Measurements from ENCODE around the gene DEPDC5.
A peak's percentile ranks its signal among the peaks of the same experiment; 100 is the strongest.

The DEPDC5 gene

DNA sequence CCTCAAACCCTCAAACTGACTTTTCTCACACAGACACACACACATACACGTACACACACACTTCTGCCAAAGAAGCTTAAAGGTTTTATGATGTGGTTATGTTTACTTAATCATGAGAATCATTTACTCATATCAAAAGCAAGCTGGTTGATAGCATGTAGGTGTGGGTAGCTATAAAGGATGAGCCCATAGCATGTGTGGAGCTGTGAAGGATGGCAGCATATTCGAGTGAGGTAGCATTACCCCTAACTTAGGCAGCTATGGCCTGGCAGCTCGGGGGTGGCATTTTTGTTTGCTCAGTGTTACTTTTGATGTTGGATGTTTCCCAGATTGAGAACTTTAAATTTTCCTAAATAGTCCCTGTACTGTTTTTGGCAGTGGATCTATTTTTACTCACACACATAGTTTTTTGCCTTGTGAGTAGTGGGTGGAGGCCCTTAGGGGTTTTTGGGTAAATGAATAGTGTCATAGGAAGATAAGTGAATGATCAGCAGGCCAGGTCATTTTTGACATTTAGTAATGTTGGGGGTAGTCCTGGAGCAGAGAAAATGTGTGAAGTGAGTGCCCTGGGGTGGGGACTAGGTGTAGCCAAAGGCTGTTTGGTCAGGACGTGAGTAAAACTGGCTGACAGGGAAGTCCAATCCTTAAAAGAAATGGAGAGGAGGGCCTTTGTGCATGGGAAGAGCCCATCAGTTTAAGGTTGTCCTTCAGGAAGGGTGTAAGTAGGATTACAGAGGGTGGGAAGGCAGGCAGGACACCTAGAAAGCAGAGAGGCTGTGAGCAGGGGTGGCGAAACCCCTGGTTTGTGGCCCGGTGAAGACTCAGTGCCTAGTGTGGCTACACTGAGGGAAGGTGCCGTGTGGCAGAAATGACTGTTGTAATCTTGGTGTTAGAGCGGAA lies 197.6 kb downstream of the DEPDC5 start:
- Histone ChIP-seq H3K36me3 (peaks cover 6 to 11% (median 6%) of the 10 kb centered on the region in 3 donors), H3K27me3 (no peaks in the 10 kb centered on the region), H3K4me3 (peak overlapping the region in 1 of 2 donors; percentile 0), H3K27ac (peak overlapping the region; percentile 81 to 99), H3K9me3 (no peaks in the 10 kb centered on the region), H3K4me1 (peaks cover 0 to 93% (median 67%) of the 10 kb centered on the region in 4 donors)
- intact Hi-C loops (cut with DNase I; ENCODE audit: low total_unique reads) = no loop called here
- TF ChIP-seq, protein P1, sequence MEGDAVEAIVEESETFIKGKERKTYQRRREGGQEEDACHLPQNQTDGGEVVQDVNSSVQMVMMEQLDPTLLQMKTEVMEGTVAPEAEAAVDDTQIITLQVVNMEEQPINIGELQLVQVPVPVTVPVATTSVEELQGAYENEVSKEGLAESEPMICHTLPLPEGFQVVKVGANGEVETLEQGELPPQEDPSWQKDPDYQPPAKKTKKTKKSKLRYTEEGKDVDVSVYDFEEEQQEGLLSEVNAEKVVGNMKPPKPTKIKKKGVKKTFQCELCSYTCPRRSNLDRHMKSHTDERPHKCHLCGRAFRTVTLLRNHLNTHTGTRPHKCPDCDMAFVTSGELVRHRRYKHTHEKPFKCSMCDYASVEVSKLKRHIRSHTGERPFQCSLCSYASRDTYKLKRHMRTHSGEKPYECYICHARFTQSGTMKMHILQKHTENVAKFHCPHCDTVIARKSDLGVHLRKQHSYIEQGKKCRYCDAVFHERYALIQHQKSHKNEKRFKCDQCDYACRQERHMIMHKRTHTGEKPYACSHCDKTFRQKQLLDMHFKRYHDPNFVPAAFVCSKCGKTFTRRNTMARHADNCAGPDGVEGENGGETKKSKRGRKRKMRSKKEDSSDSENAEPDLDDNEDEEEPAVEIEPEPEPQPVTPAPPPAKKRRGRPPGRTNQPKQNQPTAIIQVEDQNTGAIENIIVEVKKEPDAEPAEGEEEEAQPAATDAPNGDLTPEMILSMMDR (IDR thresholded peaks at IDR 0.05) = no peak
- DNase-seq = no peak

DNA sequence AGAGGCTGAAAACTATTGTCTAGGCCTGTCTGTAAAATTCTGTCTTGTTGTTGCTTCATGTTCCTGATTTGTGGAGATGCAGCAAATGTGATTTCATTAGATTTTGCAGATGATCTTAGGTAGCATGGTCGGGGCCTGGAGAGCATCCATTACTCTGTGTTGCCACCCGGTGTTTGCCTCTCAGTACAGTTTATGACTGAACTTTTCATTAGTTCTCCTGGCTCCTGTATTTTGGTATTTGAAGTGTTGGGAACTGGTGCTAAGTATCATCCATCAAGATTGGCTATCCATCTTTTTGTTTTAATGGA lies 198.2 kb downstream of the DEPDC5 start:
- Histone ChIP-seq H3K4me3 (no peak overlapping the region), H3K9me3 (no peaks in the 10 kb centered on the region), H3K36me3 (peaks cover 12 to 17% (median 12%) of the 10 kb centered on the region in 3 donors), H3K27ac (peak overlapping the region; percentile 81 to 99), H3K27me3 (no peaks in the 10 kb centered on the region), H3K4me1 (peaks cover 0 to 87% (median 63%) of the 10 kb centered on the region in 4 donors)
- intact Hi-C loops (cut with DNase I; ENCODE audit: low total_unique reads) = no loop called here
- no peak for DNase-seq
- TF ChIP-seq, protein P1 (IDR thresholded peaks at IDR 0.05) = no peak

- Histone ChIP-seq H3K27me3 (no peaks in the 10 kb centered on the region), H3K4me1 (peaks cover 0 to 83% (median 59%) of the 10 kb centered on the region in 4 donors), H3K36me3 (peaks cover 16 to 21% (median 16%) of the 10 kb centered on the region in 3 donors), H3K4me3 (no peak overlapping the region), H3K9me3 (no peaks in the 10 kb centered on the region), H3K27ac (peak overlapping the region; percentile 81 to 99)
- no peak for DNase-seq
- TF ChIP-seq, protein P1 (IDR thresholded peaks at IDR 0.05) = no peak
- intact Hi-C loops (cut with DNase I; ENCODE audit: low total_unique reads) = no loop called here
Measured at GRCh38 chr22:31952472-31952871, 198.7 kb downstream of the DEPDC5 start.

DNA sequence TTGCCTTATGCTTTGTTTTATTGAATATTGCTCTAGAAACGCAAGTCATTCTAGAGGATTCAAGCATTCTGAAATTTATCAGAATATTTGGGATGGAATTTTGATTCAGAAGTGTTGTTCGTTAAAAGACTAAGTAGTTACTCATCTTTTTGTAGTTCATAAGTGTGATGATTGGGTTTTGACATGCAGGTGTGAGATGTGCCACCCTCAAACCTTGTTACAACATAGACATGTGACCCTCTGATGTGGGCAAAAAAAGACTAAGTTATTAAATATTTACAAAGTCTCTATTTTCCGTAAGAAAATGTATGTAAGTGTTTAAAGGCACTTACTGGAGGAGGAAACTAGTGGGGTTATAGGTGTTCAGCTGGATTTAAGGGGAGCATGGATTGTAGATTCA lies 199.4 kb downstream of the DEPDC5 start:
- Histone ChIP-seq H3K27ac (peak overlapping the region; percentile 81 to 99), H3K4me3 (no peak overlapping the region), H3K36me3 (peaks cover 23 to 29% (median 24%) of the 10 kb centered on the region in 3 donors), H3K9me3 (no peaks in the 10 kb centered on the region), H3K4me1 (peaks cover 0 to 75% (median 52%) of the 10 kb centered on the region in 4 donors), H3K27me3 (no peaks in the 10 kb centered on the region)
- TF ChIP-seq, protein P1 (IDR thresholded peaks at IDR 0.05) = no peak
- DNase-seq = no peak
- intact Hi-C loops (cut with DNase I; ENCODE audit: low total_unique reads) = no loop called here

- Histone ChIP-seq H3K4me1 (peaks cover 0 to 60% (median 49%) of the 10 kb centered on the region in 4 donors), H3K4me3 (no peak overlapping the region), H3K27me3 (no peaks in the 10 kb centered on the region), H3K9me3 (no peaks in the 10 kb centered on the region), H3K36me3 (peaks cover 29 to 32% (median 31%) of the 10 kb centered on the region in 3 donors), H3K27ac (peak overlapping the region; percentile 81 to 99)
- TF ChIP-seq, protein P1 (IDR thresholded peaks at IDR 0.05) = no peak
- intact Hi-C loops (cut with DNase I; ENCODE audit: low total_unique reads) = no loop called here
- DNase-seq = peak; percentile 78 to 91
Measured at GRCh38 chr22:31954535-31955523, 201.0 kb downstream of the DEPDC5 start.

Measured in tibial artery (tissue), 4 donors.